ENCODE results near the gene NPAS1. TPM values are rescaled to one million over a fixed set of nuclear protein-coding genes. Genes with fewer than 3 reads are reported as not detected.
A peak's percentile ranks its signal among the peaks of the same experiment; 100 is the strongest.

Gene NPAS1
- total RNA-seq, 2 experiments from 2014 or later: 1.1 to 2.1 TPM

DNA sequence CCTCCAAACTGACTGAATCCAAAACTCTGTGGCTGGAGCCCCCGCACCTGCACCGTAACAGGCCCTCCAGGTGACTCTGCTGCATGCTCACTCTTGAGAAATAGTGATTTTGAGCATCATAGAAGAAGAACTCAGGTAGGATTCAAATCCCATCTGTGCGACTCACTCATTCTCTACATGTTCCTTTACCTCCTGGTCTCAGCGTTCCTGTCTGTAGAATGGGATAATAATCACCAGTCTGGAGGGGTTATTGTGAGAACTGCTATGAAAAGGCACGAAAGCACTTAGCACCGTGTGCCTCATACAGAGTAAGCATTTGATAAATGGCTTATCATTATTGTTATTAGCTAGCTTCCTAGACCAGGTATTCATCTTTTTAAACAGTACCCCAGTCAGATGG, 36.5 kb upstream of the NPAS1 start:
- Histone ChIP-seq H3K27ac (ENCODE audit: low read depth in 1 of 2, low read length in 2 of 2) (no peak overlapping the region), H3K4me3 (ENCODE audit: low read length) (no peak overlapping the region), H3K4me1 (ENCODE audit: insufficient read depth, low read length) (peaks cover 19% of the 10 kb centered on the region), H3K36me3 (ENCODE audit: insufficient read depth, low read length) (peaks cover 4% of the 10 kb centered on the region), H3K9me3 (ENCODE audit: control insufficient read depth in 1 of 2, insufficient read depth in 1 of 2, low read length in 2 of 2) (no peaks in the 10 kb centered on the region), H3K27me3 (ENCODE audit: control insufficient read depth in 1 of 2, insufficient read depth in 2 of 2, low read length in 2 of 2) (no peaks in the 10 kb centered on the region)
- no peaks in the 10 kb centered on the region for H3K27me3 Mint-ChIP-seq
- DNase-seq (no peak), ATAC-seq (ENCODE audit: poor library complexity) (no peak)
- H3K27ac Mint-ChIP-seq: no peak overlapping the region
- TF ChIP-seq, protein P1, sequence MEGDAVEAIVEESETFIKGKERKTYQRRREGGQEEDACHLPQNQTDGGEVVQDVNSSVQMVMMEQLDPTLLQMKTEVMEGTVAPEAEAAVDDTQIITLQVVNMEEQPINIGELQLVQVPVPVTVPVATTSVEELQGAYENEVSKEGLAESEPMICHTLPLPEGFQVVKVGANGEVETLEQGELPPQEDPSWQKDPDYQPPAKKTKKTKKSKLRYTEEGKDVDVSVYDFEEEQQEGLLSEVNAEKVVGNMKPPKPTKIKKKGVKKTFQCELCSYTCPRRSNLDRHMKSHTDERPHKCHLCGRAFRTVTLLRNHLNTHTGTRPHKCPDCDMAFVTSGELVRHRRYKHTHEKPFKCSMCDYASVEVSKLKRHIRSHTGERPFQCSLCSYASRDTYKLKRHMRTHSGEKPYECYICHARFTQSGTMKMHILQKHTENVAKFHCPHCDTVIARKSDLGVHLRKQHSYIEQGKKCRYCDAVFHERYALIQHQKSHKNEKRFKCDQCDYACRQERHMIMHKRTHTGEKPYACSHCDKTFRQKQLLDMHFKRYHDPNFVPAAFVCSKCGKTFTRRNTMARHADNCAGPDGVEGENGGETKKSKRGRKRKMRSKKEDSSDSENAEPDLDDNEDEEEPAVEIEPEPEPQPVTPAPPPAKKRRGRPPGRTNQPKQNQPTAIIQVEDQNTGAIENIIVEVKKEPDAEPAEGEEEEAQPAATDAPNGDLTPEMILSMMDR (IDR thresholded peaks at IDR 0.05): no peak
- intact Hi-C loops (cut with DNase I, micrococcal nuclease): no loop called here
- H3K4me3 Mint-ChIP-seq: no peak overlapping the region
- no peaks in the 10 kb centered on the region for H3K9me3 Mint-ChIP-seq
- peaks cover 22% of the 10 kb centered on the region for H3K4me1 Mint-ChIP-seq (ENCODE audit: low read depth)
- CTCF ChIA-PET: no interaction called here
- H3K36me3 Mint-ChIP-seq (ENCODE audit: low read depth): peaks cover 3% of the 10 kb centered on the region
- POLR2A ChIA-PET: no interaction called here

DNA sequence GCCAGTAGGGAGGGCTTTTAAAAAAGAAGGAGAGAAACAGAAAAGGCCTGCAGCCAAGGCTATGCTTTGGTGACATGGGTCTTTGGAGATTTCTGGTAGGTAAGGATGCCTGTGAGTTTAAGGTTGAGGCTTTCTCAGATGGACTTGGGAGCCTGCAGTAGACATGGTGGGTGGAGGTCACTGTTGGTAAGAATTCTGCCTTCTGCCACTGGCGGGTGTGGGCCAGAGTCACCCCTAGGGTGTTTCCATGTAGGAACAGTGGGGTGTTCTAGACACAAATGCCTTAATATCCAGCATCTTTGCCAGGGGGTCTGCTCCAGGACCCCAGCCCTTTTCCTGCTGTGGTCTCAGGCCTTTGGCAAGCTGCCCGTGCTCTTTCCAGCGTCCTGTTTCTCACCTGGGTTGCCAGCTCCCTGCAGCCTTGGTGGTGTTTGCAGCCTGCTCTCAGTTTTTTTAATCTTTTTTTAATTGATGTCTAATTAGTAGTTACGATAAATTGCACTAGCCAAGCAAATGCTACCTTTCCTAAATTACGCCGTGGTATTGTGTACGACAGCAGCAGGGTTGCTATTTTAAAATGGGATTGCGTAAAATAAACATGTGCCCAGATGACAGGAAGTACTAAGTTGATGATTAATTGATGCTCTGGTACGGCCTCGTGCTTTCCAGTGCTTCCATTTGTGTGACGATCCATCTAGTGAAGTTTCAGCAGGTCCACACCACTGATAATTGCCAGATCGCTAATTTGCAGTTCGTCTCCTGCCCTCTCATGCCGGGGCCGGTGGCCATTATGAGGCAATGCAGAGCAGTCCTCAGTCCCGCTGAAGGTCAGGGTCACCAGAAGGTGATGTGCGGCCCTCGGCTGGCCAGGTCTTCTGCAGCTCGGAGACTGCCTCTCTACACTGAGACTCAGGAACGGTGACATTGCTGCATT, 35.3 kb upstream of the NPAS1 start:
- peaks cover 14% of the 10 kb centered on the region for H3K36me3 Mint-ChIP-seq (ENCODE audit: low read depth)
- DNase-seq: peak in 1 of 14 experiments; percentile 27
- Histone ChIP-seq H3K27me3 (ENCODE audit: control insufficient read depth in 1 of 2, insufficient read depth in 2 of 2, low read length in 2 of 2) (no peaks in the 10 kb centered on the region), H3K27ac (ENCODE audit: low read depth in 1 of 2, low read length in 2 of 2) (no peak overlapping the region), H3K4me1 (ENCODE audit: insufficient read depth, low read length) (peaks cover 13% of the 10 kb centered on the region), H3K9me3 (ENCODE audit: control insufficient read depth in 1 of 2, insufficient read depth in 1 of 2, low read length in 2 of 2) (no peaks in the 10 kb centered on the region), H3K4me3 (ENCODE audit: low read length) (no peak overlapping the region), H3K36me3 (ENCODE audit: insufficient read depth, low read length) (peaks cover 16% of the 10 kb centered on the region)
- no peak overlapping the region for H3K4me3 Mint-ChIP-seq
- H3K4me1 Mint-ChIP-seq (ENCODE audit: low read depth): peaks cover 20% of the 10 kb centered on the region
- POLR2A ChIA-PET: no interaction called here
- no peak overlapping the region for H3K27ac Mint-ChIP-seq
- no peak for ATAC-seq (ENCODE audit: poor library complexity)
- H3K9me3 Mint-ChIP-seq: no peaks in the 10 kb centered on the region
- no peaks in the 10 kb centered on the region for H3K27me3 Mint-ChIP-seq
- CTCF ChIA-PET: no interaction called here
- TF ChIP-seq, protein P1 (IDR thresholded peaks at IDR 0.05): no peak
- intact Hi-C loops (cut with DNase I, micrococcal nuclease): no loop called here

DNA sequence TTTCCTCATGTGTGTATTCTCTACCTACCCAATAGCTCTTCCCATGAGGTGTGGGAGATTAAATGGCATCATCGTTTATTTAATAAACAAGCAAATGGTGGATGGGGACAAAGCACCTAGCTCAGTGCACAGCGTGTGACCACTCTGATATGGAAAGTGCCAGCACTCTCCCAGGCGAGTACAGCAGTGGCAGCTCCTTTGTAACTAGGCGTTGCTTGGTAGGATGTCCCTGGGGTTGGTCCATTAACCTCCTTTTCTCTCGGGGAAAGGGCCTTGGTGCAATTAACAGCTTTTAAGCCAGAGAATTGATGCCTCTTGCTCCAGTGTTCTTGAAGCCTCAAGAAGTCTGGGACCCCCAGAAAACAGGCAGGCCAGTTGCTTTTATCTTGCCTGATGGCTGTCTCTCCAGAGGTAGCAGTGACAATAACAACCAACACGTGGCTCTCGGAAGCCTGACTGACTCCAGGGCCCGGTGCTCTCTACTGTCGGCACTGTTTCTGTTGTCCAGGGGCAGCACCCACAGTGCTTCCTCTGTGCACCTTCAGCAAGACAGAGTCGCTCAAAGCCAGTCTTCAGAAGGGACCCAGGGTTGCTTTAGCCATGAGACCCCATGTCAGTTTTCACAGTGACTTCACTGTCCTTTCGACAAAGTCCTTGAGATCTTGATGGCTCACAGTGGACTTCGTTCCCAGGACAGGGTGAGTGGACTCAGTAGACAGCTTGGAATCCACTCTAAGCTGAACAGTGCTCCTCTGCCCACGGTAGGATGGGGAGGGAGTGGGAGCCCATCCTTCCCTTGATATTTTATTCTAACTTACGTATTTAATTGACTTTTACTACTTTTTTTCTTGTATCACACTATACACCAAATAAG, 33.9 kb upstream of the NPAS1 start:
- H3K27me3 ChIP-seq (ENCODE audit: control insufficient read depth in 1 of 2, insufficient read depth in 2 of 2, low read length in 2 of 2): no peaks in the 10 kb centered on the region
- H3K27ac Mint-ChIP-seq: no peak overlapping the region
- intact Hi-C loops (cut with DNase I, micrococcal nuclease): no loop called here
- TF ChIP-seq, protein P1 (IDR thresholded peaks at IDR 0.05): no peak
- no peaks in the 10 kb centered on the region for H3K27me3 Mint-ChIP-seq
- peaks cover 26% of the 10 kb centered on the region for H3K36me3 Mint-ChIP-seq (ENCODE audit: low read depth)
- POLR2A ChIA-PET: no interaction called here
- peaks cover 14% of the 10 kb centered on the region for H3K4me1 ChIP-seq (ENCODE audit: insufficient read depth, low read length)
- H3K36me3 ChIP-seq (ENCODE audit: insufficient read depth, low read length): peaks cover 29% of the 10 kb centered on the region
- no peak overlapping the region for H3K4me3 Mint-ChIP-seq
- H3K4me3 ChIP-seq (ENCODE audit: low read length): no peak overlapping the region
- no peaks in the 10 kb centered on the region for H3K9me3 ChIP-seq (ENCODE audit: control insufficient read depth in 1 of 2, insufficient read depth in 1 of 2, low read length in 2 of 2)
- DNase-seq (no peak), ATAC-seq (ENCODE audit: poor library complexity) (no peak)
- H3K9me3 Mint-ChIP-seq: no peaks in the 10 kb centered on the region
- CTCF ChIA-PET: interaction anchor here (1.3 kb wide), 1 partner anchor 130 kb away, joined by 3 read pairs; no protein-coding TSS in a partner anchor
- H3K4me1 Mint-ChIP-seq (ENCODE audit: low read depth): peaks cover 10% of the 10 kb centered on the region
- no peak overlapping the region for H3K27ac ChIP-seq (ENCODE audit: low read depth in 1 of 2, low read length in 2 of 2)

All from CD4-positive, alpha-beta T cell (primary cell).